CD4-positive, alpha-beta T cell (primary cell): ENCODE measurements around the gene DNAH6. TPM values are rescaled to one million over a fixed set of nuclear protein-coding genes. Genes with fewer than 3 reads are reported as not detected.
A peak's percentile ranks its signal among the peaks of the same experiment; 100 is the strongest.
"Not testable (repeated sequence)": the region's sequence is repeated elsewhere in the genome, so short reads cannot be mapped to it uniquely, and the experiment has no call there.

Experiments
- ATAC-seq: fragments of 200-7000 bp; cut with Tn5 transposase; one replicate; pipeline ENCODE4 v1.10.0; 2022; ENCODE audit warnings: mild to moderate bottlenecking; ENCODE audit not compliant: poor library complexity
- CTCF ChIA-PET: fragments of 350-600 bp; sonication (Branson Sonifier 250); formaldehyde crosslinking; loops from one replicate; lab custom pipeline; 2021; ENCODE audit warnings: antibody characterized with exemption, inconsistent platforms; lab: Charles Lee
- POLR2A ChIA-PET: fragments of 350-600 bp; sonication (Branson Sonifier 250); formaldehyde crosslinking; loops from one replicate; lab custom pipeline; 2021; ENCODE audit warnings: antibody characterized with exemption, inconsistent platforms; lab: Charles Lee
- DNase-seq, 14 experiments: peaks; one replicate each; pipeline ENCODE4 v3.0.0-alpha.2; 2013 to 2020; ENCODE audit warnings: mixed read lengths in 2 of 14
- H3K27ac ChIP-seq, 2 donors: one replicate each; pipeline versions ENCODE4 v1.5.1 to v1.7.0; 2013; ENCODE audit warnings: low read length in 2 of 2, low read depth in 1 of 2, mild to moderate bottlenecking in 1 of 2
- H3K27me3 ChIP-seq, 2 experiments: 1 replicate in 1 of 2; 2 replicates in 1 of 2; pipeline versions ENCODE4 v1.6.1 to v1.7.0; 2013; ENCODE audit warnings: low read length in 2 of 2, control low read depth in 1 of 2, mild to moderate bottlenecking in 1 of 2, moderate library complexity in 1 of 2; ENCODE audit not compliant: insufficient read depth in 2 of 2, control insufficient read depth in 1 of 2
- H3K36me3 ChIP-seq: one replicate; pipeline ENCODE4 v1.6.1; 2013; ENCODE audit warnings: low read length, control low read depth; ENCODE audit not compliant: insufficient read depth
- H3K4me1 ChIP-seq: one replicate; pipeline ENCODE4 v1.6.1; 2013; ENCODE audit warnings: low read length, control low read depth; ENCODE audit not compliant: insufficient read depth
- H3K4me3 ChIP-seq: one replicate; pipeline ENCODE4 v1.5.1; 2013; ENCODE audit warnings: mild to moderate bottlenecking, low read length, moderate library complexity
- H3K9me3 ChIP-seq, 2 experiments: 1 replicate in 1 of 2; 2 replicates in 1 of 2; pipeline versions ENCODE4 v1.6.1 to v1.7.0; 2013; ENCODE audit warnings: low read length in 2 of 2, mild to moderate bottlenecking in 2 of 2, control low read depth in 1 of 2, moderate library complexity in 1 of 2; ENCODE audit not compliant: control insufficient read depth in 1 of 2, insufficient read depth in 1 of 2
- H3K27ac Mint-ChIP-seq: one replicate; pipeline ENCODE4 v1.8.0; 2020; ENCODE audit warnings: mixed read lengths
- H3K27me3 Mint-ChIP-seq: one replicate; pipeline ENCODE4 v1.8.0; 2021; ENCODE audit warnings: mixed read lengths
- H3K36me3 Mint-ChIP-seq: one replicate; pipeline ENCODE4 v1.8.0; 2021; ENCODE audit warnings: low read depth, mixed read lengths
- H3K4me1 Mint-ChIP-seq: one replicate; pipeline ENCODE4 v1.8.0; 2021; ENCODE audit warnings: low read depth, mixed read lengths
- H3K4me3 Mint-ChIP-seq: one replicate; pipeline ENCODE4 v1.8.0; 2020; ENCODE audit warnings: mild to moderate bottlenecking, mixed read lengths
- H3K9me3 Mint-ChIP-seq: one replicate; pipeline ENCODE4 v1.8.0; 2020; ENCODE audit warnings: mixed read lengths
- CTCF ChIP-seq: fragments of 200-600 bp; IDR thresholded peaks from one replicate; pipeline ENCODE4 v1.8.0; 2022; ENCODE audit warnings: antibody characterized with exemption, mild to moderate bottlenecking
- intact Hi-C, 2 experiments: fragments of 100-400 bp; cut with DNase I in 1 of 2; cut with micrococcal nuclease in 1 of 2; formaldehyde crosslinking; loops; one replicate each; pipeline versions ENCODE4 v1.15.1 to v1.9.0; 2023 to 2025; cut with DNase I, micrococcal nuclease
- total RNA-seq, 174 experiments: library from RNA in 2 of 174; stranded (reverse) in 2 of 174; gene quantifications; one replicate each; pipeline ENCODE4 v1.2.3 and lab custom pipeline; 2021 to 2026

Gene DNAH6
- total RNA-seq, 2 experiments from 2014 or later: 0.59 to 1.2 TPM

- TF ChIP-seq CTCF: no peak
- Mint-ChIP-seq H3K27me3 (no peaks in the 10 kb centered on the region), H3K27ac (no peak overlapping the region), H3K4me1 (peaks cover 27% of the 10 kb centered on the region), H3K9me3 (no peaks in the 10 kb centered on the region), H3K4me3 (no peak overlapping the region), H3K36me3 (no peaks in the 10 kb centered on the region)
- Histone ChIP-seq H3K36me3 (no peaks in the 10 kb centered on the region), H3K4me1 (peaks cover 4% of the 10 kb centered on the region), H3K4me3 (no peak overlapping the region), H3K27ac (no peak overlapping the region), H3K27me3 (no peaks in the 10 kb centered on the region), H3K9me3 (no peaks in the 10 kb centered on the region)
- intact Hi-C loops: loop anchor here (1.0 to 5.0 kb wide), 3 partner anchors 246 to 801 kb away; no protein-coding TSS in a partner anchor
- ChIA-PET CTCF (no interaction called here), POLR2A (interaction anchor here (1.6 to 2.3 kb wide), 2 partner anchors 386 to 411 kb away, joined by 5 to 10 read pairs; no protein-coding TSS in a partner anchor)
- no peak for DNase-seq
- ATAC-seq: no peak
Observed at GRCh38 chr2:84496386-84496785, 19.9 kb upstream of the DNAH6 start.

- no peaks in the 10 kb centered on the region for H3K9me3 ChIP-seq
- no peak overlapping the region for H3K4me3 Mint-ChIP-seq
- POLR2A ChIA-PET: interaction anchor here (1.1 to 2.3 kb wide), 4 partner anchors 365 to 429 kb away, joined by 5 to 10 read pairs (median 6); no protein-coding TSS in a partner anchor
- H3K36me3 ChIP-seq: no peaks in the 10 kb centered on the region
- H3K9me3 Mint-ChIP-seq: no peaks in the 10 kb centered on the region
- H3K27me3 Mint-ChIP-seq: no peaks in the 10 kb centered on the region
- no peaks in the 10 kb centered on the region for H3K36me3 Mint-ChIP-seq
- DNase-seq (no peak), ATAC-seq (no peak)
- no peak overlapping the region for H3K27ac Mint-ChIP-seq
- H3K4me3 ChIP-seq: no peak overlapping the region
- H3K4me1 Mint-ChIP-seq: peaks cover 27% of the 10 kb centered on the region
- CTCF ChIA-PET: interaction anchor here (0.6 to 1.9 kb wide), 6 partner anchors 17 to 572 kb away, joined by 3 to 18 read pairs (median 4); no protein-coding TSS in a partner anchor
- H3K4me1 ChIP-seq: peaks cover 4% of the 10 kb centered on the region
- intact Hi-C loops: loop anchor here in 1 of 2 experiments (5.0 kb wide), 2 partner anchors 245 to 800 kb away; no protein-coding TSS in a partner anchor
- TF ChIP-seq CTCF: no peak
- no peaks in the 10 kb centered on the region for H3K27me3 ChIP-seq
- no peak overlapping the region for H3K27ac ChIP-seq
Observed at GRCh38 chr2:84497285-84497684, 19.0 kb upstream of the DNAH6 start.

- intact Hi-C loops: loop anchor here in 1 of 2 experiments (5.0 kb wide), 2 partner anchors 244 to 799 kb away; no protein-coding TSS in a partner anchor
- Histone ChIP-seq H3K4me1 (peaks cover 4% of the 10 kb centered on the region), H3K27me3 (no peaks in the 10 kb centered on the region), H3K27ac (no peak overlapping the region), H3K9me3 (no peaks in the 10 kb centered on the region), H3K36me3 (no peaks in the 10 kb centered on the region), H3K4me3 (no peak overlapping the region)
- ChIA-PET POLR2A (interaction anchor here (1.1 to 2.3 kb wide), 4 partner anchors 364 to 428 kb away, joined by 5 to 10 read pairs (median 6); no protein-coding TSS in a partner anchor), CTCF (interaction anchor here (0.8 to 1.9 kb wide), 4 partner anchors 16 to 428 kb away, joined by 3 to 18 read pairs (median 6); no protein-coding TSS in a partner anchor)
- peaks cover 27% of the 10 kb centered on the region for H3K4me1 Mint-ChIP-seq
- H3K4me3 Mint-ChIP-seq: no peak overlapping the region
- H3K27ac Mint-ChIP-seq: peak overlapping the region; percentile 43
- no peaks in the 10 kb centered on the region for H3K27me3 Mint-ChIP-seq
- H3K9me3 Mint-ChIP-seq: peaks cover 1% of the 10 kb centered on the region
- no peak for ATAC-seq
- TF ChIP-seq CTCF: no peak
- no peaks in the 10 kb centered on the region for H3K36me3 Mint-ChIP-seq
- DNase-seq: no peak
Observed at GRCh38 chr2:84498150-84498799, 18.0 kb upstream of the DNAH6 start.

GRCh38 chr2:84511024-84511423, 5.3 kb upstream of the DNAH6 start:
- H3K4me1 Mint-ChIP-seq: not testable (repeated sequence)

More at GRCh38 chr2:84511024-84511423, 5.3 kb upstream of the DNAH6 start:
- H3K27me3 ChIP-seq, POLR2A ChIA-PET, CTCF ChIA-PET, H3K27ac Mint-ChIP-seq, H3K27me3 Mint-ChIP-seq, H3K9me3 Mint-ChIP-seq, ATAC-seq, H3K9me3 ChIP-seq, H3K27ac ChIP-seq, intact Hi-C loops, H3K36me3 ChIP-seq, H3K36me3 Mint-ChIP-seq, H3K4me3 Mint-ChIP-seq, H3K4me3 ChIP-seq, H3K4me1 ChIP-seq: not testable (repeated sequence)
- DNase-seq: peak in 12 of 14 experiments; percentile 17 to 58 (median 30)
